ENCODE data around the gene CSF1R.

DNA sequence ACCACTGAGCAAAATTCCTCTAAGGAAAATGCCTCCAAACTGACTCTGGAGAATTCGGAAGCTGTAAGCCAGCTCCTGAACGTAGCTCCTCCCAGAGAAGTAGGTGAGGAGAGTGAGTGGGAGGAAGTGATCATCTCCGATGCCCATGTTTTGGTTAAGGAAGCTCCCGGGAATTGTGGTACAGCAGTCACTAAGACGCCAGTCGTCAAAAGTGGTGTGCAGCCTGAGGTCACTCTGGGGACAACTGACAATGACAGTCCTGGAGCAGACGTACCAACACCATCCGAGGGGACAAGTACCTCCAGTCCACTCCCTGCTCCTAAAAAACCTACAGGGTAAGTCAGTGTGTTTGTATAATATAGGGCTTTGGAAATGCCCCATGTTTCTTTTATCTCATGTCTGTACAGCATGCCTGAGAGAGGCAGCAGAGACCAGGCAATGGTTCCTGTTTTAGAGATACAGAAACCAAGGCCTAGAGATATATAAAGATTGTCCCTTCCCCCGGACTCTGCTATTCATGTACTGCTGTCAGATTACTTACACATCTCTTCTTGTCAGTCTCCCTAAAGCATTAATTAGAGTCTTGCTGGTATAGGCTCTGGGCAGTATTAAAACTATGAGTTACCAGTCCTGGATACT is 61.9 kb downstream of the CSF1R start:
- TF ChIP-seq, protein P1, sequence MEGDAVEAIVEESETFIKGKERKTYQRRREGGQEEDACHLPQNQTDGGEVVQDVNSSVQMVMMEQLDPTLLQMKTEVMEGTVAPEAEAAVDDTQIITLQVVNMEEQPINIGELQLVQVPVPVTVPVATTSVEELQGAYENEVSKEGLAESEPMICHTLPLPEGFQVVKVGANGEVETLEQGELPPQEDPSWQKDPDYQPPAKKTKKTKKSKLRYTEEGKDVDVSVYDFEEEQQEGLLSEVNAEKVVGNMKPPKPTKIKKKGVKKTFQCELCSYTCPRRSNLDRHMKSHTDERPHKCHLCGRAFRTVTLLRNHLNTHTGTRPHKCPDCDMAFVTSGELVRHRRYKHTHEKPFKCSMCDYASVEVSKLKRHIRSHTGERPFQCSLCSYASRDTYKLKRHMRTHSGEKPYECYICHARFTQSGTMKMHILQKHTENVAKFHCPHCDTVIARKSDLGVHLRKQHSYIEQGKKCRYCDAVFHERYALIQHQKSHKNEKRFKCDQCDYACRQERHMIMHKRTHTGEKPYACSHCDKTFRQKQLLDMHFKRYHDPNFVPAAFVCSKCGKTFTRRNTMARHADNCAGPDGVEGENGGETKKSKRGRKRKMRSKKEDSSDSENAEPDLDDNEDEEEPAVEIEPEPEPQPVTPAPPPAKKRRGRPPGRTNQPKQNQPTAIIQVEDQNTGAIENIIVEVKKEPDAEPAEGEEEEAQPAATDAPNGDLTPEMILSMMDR (conservative IDR thresholded peaks at IDR 0.05 in 1 of 2, IDR thresholded peaks at IDR 0.05 in 1 of 2; ENCODE audit: extremely low read depth in 1 of 2, insufficient read depth in 1 of 2, low read depth in 1 of 2, low read length in 2 of 2), result no peak
- no peak for TF ChIP-seq EZH2 (IDR thresholded peaks at IDR 0.05; ENCODE audit: borderline replicate concordance, low read length)
